NCI-H2196 (cell line): ENCODE data around the gene HTR3B.
A peak's percentile ranks its signal among the peaks of the same experiment; 100 is the strongest.

ENCODE experiments used
- DNase-seq: peaks from one replicate; lab custom pipeline; 2025; ENCODE audit not compliant: unreplicated experiment; lab: John Stamatoyannopoulos, UW

The HTR3B gene

GRCh38 chr11:113989381-113989780, 84.8 kb downstream of the HTR3B start:
- DNase-seq, result no peak

GRCh38 chr11:113989916-113990315, 85.3 kb downstream of the HTR3B start:
- no peak for DNase-seq

GRCh38 chr11:113991170-113991569, 86.6 kb downstream of the HTR3B start:
- no peak for DNase-seq

- DNase-seq, result peak; percentile 70
These were observed 87.3 kb downstream of the HTR3B start for GRCh38 chr11:113991718-113992458.

- DNase-seq, result peak; percentile 38
These were observed 88.0 kb downstream of the HTR3B start for GRCh38 chr11:113992459-113993110.

- DNase-seq, result peak; percentile 22
These were observed 89.7 kb downstream of the HTR3B start for GRCh38 chr11:113994077-113994954.
